ENCODE data around the gene TGFBI.

Gene TGFBI

DNA sequence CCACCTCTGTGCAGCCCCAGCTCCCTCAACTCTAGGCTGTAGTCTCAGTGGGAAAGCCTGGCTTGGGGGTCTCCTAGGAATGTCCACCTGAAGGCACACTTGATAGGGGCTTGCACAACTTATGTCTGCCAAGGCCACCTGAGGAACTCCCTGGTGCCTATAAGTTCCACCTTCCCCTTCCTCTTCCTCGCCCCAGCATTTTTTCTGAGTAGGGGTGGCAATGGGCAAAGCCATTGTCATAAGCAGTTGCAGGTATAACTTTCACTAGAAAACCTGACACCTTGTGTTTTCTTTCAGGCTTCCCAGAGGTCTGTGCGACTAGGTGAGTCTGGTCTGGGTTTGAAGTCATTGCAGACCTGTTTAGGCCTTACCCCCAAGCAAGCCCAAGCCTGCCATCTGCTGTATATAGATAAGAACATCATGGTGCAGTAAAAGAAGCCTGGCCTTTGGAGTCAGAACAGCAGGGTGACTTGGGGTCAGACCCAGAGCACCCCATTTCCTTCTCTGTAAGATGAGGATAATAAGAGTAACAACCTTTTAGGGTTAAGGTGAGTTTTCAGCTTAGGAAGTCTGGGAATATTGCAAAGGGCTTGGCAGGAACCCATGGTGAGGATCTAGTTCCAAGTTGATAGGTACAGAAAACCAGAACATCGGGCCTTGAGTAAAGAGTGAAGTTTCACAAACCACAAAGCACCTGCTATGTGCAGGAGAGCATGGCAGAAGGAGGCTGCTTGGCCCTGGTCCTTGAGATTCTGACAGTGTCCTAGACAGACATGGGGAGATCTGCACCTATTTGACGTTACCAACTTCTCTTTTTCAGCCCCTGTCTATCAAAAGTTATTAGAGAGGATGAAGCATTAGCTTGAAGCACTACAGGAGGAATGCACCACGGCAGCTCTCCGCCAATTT lies 33.8 kb downstream of the TGFBI start:
- DNase-seq (ENCODE audit: low read depth in 1 of 2, low spot score in 1 of 2), result no peak

DNA sequence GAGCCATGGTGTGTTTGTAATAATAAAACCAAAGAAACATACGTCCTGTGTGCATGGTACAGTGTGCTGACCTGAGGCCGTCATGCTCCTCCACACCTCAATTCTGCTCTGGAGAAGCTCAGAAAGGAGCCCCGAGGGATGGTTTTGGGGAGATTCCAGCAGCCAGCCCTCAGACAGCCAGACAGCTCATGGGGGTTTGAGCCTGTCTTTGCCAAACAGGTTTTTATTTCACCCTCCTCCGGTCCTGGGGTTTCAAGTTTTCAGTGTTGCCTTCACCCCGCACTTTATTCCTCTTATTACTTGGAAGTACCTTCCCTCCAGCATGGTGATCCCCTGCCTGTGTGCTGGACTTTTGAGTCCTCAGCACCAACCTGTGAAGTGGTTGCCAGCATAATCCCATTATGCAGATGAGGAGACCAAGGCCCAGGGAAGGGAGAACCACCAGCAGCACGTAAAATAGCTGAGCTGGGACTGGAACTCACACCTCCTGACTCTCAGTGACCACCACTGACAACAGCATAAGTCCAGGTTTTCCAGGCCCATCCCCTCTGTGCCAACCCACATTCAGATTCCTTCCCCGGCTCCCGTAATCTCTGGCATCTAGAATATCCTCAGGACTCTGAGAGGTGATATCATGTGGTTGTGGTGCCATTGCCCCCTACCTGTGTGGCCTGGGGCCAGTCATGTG lies 35.1 kb downstream of the TGFBI start:
- DNase-seq (ENCODE audit: low read depth in 1 of 2, low spot score in 1 of 2), result no peak

DNA sequence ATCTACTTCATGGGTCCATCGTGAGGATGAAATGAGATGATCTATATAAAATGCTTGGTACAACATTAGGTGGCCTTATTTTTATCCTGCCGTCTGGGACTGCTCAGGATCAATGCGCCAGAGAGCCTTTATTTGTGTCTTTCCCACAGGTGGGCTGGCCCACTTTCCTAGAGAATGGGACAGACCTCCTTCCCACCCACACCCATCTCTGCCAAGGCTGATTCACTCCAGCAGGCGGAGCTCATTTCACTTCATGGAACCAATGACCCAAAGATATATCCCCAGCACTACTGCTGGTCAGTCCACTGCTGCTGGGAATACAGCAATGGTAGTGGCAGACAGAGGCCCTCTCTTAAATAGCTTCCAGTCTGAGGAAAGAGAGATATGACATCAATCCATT lies 35.7 kb downstream of the TGFBI start:
- DNase-seq (ENCODE audit: low read depth in 1 of 2, low spot score in 1 of 2), result no peak

DNA sequence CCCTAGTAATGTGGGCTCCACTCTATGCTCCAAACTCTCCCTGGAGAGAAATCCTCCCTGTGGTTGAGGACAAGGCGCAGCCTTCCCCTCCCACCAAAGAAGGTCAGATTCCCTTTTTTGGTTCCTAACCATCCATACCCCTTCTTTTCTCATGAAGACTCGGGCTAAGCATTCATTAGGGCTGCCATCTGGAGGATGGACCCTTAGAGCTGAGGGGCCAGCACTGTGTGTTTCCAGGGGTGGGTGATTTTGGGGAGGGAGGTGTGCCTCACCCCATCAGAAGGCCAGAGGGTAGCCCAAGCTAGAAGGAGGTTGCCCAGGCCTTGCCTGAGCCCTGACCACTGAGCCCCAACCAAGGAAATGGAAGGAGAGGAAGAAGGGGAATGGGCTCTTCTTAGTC lies 36.8 kb downstream of the TGFBI start:
- no peak for DNase-seq (ENCODE audit: low read depth in 1 of 2, low spot score in 1 of 2)

DNA sequence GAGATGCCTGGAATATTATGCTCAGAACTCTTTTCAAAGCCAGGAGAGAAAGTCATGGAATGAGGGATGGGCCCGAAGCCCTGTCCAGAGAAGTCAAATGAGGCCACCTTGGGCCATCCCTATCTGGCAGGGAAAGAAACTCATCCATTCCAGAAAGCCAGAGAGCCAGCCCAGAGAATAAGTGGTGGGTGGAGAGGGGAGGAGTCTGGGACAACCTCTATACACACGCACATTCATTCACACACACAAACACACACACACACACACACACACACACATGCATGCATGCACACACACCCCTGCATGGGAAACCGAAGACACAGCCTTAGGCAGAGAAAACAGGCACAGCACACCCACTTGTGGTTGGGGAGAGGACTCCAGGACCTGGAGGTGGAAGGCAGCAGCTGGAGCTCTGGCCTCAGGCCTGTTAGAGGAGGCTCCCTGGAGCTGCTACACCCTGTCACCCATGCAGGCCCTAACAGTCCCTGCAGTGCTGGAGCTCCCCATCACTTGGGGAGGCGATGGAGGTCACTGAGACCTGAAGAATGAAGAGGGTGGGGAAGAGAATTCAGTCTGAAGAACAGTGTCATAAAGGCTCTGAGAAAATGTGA lies 38.0 kb downstream of the TGFBI start:
- no peak for DNase-seq (ENCODE audit: low read depth in 1 of 2, low spot score in 1 of 2)

DNA sequence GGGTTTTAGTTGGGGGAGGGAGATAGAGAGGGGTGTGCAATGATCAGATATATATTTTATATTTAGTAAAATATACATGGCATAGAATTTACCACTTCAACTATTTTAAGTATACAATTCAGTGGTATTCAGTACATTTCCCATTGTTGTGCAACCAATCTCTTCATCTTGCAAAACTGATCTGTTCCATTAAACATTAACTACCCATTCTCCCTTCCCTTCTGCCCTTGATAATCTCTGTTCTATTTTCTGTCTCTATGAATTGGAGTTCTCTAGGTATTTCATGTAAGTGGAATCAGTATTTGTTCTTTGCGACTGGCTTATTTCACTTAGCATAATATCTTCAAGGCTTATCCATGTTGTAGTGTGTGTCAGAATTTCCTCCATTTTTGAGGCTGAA lies 38.6 kb downstream of the TGFBI start:
- DNase-seq (ENCODE audit: low read depth in 1 of 2, low spot score in 1 of 2), result no peak

DNA sequence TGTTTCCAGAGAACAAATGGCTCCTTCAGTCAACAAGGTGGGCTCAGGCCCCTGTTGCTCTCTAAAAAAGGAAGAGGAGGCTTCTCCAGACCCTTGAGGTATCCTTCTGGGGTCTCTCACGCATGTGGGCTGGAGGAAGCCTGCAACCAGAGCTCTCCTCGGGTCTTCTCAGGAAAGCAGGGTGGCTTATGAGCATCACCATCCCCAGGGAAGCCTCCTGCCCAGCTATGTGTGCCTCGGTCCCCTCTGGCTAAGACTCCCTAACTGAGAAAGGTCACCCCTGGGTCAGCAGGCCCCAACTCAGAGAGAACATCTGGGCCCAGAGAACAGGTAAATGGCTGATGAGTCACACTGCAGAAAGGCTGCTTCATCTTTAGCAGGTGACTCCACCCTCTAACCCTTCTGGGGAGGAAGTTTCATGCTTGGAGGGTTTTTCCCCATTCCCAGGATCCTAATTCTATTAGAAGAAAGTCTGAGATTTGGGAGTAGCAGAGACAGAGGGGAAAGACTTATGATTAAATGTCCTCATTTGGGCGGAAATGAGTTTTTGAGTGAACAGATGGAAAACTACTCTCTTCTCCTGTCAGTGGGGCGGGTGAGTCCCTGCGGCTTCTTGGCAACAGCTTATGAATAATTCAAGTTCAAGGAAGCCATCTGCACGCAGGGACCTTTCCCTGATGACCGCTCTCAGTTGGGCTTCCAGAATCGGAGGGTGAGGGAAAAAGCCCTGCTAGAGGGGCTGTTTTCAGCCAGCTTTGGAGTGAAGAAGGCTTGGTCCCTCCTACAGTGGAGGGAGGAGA lies 41.9 kb downstream of the TGFBI start:
- DNase-seq (ENCODE audit: low read depth in 1 of 2, low spot score in 1 of 2), result no peak

DNA sequence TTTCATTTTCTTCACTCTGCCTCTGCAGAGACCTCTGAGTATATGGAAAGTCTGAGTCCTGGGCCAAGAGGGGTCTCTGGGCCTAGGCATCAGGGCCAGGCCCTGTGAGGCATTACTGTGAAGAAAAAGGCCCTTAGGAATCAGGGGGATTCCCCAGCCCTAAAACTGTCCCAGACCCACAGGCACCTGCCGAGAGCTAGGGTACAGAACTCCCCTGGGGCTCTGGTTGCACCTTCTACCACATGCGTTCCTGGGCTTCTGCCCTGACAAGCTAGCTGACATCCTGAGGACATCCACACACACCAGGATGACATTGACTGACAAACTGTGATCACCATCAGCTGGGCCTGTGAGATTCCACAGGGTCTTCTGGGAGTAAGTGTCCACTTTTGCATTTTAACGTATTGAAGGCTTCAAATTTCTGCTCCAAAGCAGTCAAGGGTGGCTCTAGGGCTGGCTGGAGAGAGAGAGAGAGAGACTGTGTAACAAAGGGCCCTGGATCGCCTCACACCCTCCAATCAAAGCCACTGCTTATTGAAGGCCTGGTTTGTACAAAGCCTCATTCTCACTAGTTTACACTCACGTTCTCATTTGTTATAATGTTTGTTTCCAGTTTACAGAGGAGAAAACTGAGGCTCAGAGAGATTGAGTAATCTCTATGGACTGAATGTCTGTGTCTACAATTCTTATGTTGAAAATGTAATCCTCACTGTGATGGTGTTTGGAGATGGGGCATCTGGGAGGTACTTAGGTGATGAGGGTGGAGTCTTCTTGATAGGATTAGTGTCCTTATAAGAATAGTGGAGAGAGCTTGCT lies 45.1 kb downstream of the TGFBI start:
- DNase-seq (ENCODE audit: low read depth in 1 of 2, low spot score in 1 of 2), result no peak

DNA sequence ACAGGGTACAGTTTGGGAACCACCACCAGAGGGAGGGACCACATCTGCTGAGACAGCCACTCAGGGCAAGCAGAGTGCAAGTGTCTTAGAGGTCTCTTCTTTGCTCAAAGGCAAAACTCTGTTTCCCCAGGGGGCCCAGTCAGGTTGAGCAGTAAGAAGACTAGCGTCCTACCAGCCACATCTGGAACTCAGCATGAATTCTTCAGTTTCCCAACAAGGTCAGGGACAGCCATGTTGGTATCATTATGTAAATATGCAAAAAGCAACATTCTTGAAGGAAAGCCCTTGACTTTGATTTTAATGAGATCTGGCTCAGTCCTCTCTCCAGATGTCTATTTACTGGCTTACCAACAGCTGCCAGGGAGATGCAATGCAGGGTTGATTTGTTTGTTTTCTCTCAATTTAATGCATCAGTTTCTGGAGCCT lies 46.7 kb downstream of the TGFBI start:
- DNase-seq (ENCODE audit: low read depth in 1 of 2, low spot score in 1 of 2), result no peak

DNA sequence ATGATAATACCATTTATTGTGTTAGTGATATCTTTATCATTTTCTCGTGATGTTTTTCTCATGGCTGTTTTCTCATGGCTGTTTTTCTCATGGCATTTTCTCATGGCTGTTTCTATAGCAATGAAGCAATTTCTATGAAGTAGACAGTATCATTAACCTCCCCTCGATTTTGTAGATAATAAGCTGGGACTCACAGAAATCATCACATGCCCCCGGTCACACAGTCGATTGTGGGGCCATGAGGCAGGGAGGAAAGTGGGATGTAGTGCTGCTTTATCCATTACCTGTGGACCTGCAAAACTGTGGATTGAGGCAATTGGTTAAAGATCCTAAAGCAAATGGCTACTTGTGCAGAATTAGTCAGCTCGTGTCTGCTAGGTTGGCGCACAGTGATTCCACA lies 47.3 kb downstream of the TGFBI start:
- DNase-seq (ENCODE audit: low read depth in 1 of 2, low spot score in 1 of 2), result no peak

DNA sequence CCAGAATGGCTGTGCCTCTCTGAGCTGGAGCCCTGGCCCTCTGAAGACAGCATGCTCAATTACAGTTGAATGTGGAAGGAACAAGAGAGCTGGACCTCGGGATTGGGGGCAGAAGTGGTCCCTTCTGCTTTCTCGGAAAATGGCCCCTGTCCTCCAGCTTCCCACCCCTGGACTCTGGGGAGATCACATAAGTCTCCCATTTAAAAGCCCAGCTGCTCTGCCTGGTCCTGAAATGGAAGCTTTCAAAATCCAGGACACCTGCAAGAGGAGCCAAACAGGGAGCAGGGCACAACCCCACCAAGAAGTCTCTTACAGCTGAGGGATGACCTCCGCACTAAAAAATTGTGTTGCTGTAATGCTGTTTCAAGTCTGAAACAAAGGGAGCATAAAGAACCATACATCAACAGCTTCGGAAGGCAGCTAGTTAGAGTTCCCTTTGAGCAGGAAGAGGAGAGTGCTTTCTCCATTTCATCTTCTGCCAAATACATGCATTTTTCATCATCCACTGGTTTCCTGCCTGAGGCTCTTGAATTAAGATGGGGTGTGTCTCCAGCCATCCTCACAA lies 48.2 kb downstream of the TGFBI start:
- DNase-seq (ENCODE audit: low read depth in 1 of 2, low spot score in 1 of 2), result no peak

DNA sequence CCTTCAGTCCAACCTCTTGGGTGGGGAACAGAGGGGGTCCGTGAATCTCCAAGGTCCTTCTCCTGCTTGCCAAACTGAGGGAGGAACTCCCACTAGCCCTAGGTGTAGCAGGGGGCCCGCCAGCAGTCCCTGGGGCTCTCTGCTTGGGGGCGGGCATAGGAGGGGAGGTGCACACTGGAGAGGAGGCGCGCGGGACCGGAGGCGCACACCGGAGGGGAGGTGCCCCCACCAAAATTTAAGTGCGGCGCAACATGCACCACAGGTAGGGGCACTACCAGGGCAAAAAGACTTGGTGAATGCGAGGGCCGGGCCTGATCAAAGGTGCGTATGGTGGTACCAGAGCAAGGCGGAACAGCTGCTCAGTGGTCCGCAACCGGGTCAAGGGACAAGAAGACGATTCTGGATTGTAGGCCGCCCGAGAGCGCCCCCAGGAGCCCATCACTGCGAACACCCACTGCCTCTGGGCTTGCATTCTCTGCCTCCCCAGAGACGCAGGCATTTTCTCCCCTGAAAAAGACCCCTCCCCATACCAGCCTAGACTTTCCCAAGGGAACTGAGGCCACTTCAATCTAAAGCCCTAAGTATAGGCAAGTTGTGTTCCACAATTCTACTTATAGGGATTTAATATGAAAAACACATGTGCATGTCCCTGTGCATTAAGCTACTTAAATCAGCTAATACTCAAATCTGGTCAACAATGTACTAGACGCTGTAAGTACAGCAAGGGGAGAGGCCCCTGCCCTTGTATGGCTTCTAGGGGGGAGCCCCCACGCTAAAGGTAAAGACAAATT lies 50.6 kb downstream of the TGFBI start:
- DNase-seq (ENCODE audit: low read depth in 1 of 2, low spot score in 1 of 2), result no peak

DNA sequence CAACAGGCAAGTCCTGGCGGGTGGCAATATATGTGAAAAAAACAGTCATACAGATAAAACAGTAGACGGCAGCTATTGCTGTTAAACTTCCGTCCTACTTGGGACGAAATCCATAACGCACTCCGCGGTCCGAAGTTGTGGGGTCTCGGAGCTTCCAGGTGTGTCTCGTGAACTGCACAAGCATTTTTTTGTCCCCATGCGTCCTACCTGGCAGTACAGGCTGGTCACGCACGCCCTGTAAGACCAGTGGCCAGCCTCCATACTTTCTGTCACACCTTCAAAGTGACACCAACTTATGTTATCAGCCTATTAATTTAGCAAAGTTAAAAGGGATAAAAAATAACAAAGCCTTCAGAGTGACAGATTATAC lies 51.3 kb downstream of the TGFBI start:
- DNase-seq (ENCODE audit: low read depth in 1 of 2, low spot score in 1 of 2), result no peak

DNA sequence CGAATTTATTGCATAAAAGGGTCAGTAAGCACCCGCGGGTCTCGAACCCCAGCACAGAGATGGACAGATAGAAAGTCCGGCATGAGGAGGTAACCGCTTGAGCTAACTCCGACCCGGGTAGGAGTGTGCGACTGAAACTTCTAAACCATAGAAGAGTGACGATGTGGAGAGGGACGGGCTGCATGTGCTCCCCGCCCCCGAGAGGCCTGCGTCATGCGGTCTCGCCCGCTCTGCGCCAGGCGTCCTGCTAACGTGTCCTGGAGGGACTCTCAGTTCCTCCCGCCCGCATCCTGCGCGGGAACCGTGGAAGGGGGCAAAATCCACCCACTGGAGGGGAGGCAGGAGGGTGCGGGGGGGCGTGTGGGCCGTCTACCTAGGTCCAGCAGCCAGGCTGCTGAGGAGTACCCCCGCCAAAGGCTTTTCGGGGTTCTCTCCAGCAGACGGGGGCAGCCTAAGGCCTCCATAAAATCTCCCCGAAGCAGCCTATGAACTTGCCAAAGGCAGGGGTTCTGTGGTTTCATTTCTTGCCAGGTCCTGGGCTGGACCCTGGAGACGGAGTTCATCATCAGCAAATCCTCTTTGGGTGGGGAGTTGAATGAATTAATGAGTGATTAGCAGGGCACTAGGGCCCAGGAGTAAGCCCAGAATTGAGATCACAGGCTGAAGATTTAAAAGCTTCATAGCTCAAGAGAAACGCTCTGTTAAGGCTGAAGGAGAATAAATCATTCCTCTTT lies 51.9 kb downstream of the TGFBI start:
- DNase-seq (ENCODE audit: low read depth in 1 of 2, low spot score in 1 of 2), result peak; percentile 25 to 34

DNA sequence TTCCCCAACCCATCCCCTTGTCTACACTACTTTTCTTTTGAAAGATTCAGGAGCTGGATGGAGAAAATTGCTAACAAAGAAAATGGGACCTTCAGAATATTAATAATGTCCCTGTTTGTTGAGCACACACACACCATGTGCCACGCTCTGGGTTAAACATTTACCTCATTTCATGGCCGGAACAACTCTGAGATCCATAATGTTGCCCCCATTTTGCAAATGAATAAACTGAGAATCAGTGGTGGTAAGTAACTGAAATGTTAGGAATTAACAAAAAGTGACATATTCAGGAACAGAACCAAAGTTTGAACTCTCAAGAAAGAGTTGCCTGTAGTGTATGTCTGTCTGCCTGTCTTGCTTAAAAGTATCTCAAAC lies 52.4 kb downstream of the TGFBI start:
- no peak for DNase-seq (ENCODE audit: low read depth in 1 of 2, low spot score in 1 of 2)

DNA sequence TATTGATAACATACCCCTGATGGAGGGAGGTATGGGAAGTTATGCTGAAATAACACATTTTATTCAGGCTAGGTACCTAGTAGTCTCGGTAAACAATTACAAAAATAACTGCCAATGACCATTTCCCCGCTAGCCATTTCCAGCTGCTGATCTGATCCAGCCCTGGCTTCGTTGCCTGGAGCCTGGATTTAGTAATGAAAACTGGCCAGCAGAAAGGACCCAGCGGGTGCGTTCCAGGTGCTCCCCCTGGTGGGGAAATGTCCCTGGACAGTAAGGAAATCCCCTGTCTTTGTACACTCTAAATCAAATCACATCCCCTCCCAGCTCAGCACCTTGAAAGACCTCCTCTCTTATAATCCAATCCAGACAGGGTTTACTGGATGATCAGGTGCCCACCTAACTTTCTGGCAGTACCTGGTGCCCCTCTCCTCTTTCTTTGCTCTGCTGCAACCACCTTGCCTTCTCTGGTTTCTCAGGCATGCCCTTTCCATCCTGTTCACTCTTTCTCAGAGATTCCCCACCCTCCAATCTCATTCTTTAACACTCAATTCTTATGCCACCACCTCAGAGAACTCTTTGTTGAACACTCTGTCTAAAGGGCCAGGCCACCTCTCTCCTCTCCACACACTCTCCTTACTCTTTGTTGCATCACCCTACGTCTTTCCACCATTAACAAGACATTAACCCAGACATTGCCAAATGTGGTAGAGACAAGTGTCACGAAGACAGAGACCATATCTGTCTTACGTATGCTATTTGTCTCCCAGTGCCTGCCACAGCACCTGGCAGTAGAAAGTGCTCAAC lies 53.8 kb downstream of the TGFBI start:
- DNase-seq (ENCODE audit: low read depth in 1 of 2, low spot score in 1 of 2), result peak; percentile 29 to 30

DNA sequence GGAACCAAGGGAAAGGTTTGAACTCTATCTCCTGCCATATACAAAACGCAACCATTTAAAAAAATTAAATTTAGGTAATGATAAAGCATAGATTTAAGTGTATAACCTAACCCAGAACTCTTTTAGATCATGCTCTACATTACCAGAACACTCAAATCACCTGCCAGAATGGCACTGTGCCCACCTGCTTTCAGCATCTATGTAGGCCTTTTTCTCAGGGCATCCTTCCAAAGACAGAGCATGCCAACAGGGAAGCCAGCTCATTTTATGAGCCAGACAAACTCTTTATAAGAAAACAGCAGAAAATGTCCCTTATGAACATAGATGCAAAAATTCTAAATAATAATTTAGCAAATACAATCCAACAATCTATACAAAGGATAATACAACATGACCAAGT lies 55.9 kb downstream of the TGFBI start:
- DNase-seq (ENCODE audit: low read depth in 1 of 2, low spot score in 1 of 2), result no peak
